Limb (tissue), 2 donors: ENCODE measurements around the gene B2M.
"Not testable (repeated sequence)": the region's sequence is repeated elsewhere in the genome, so short reads cannot be mapped to it uniquely, and the experiment has no call there.

Source experiments
- DNase-seq, 2 donors: peaks; one replicate each; pipeline ENCODE4 v3.0.0-alpha.2; 2016; ENCODE audit errors: extremely low spot score in 2 of 2

B2M gene

DNA sequence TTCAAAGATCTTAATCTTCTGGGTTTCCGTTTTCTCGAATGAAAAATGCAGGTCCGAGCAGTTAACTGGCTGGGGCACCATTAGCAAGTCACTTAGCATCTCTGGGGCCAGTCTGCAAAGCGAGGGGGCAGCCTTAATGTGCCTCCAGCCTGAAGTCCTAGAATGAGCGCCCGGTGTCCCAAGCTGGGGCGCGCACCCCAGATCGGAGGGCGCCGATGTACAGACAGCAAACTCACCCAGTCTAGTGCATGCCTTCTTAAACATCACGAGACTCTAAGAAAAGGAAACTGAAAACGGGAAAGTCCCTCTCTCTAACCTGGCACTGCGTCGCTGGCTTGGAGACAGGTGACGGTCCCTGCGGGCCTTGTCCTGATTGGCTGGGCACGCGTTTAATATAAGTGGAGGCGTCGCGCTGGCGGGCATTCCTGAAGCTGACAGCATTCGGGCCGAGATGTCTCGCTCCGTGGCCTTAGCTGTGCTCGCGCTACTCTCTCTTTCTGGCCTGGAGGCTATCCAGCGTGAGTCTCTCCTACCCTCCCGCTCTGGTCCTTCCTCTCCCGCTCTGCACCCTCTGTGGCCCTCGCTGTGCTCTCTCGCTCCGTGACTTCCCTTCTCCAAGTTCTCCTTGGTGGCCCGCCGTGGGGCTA is at the start of gene B2M, which contains the start of gene PATL2:
Gene B2M (plus strand): TSS at position 422 of the 647 bp plus-strand sequence. CDS start 30 bp downstream, at position 452.
Gene PATL2 (minus strand): TSS at position 228 of the 647 bp plus-strand sequence. CDS start 34,833 bp downstream, outside the sequence.
- peak; percentile 94 for DNase-seq

GRCh38 chr15:44661576-44661975 is 49.7 kb upstream of the B2M start:
- DNase-seq = no peak

GRCh38 chr15:44662478-44663409 is 48.6 kb upstream of the B2M start:
- DNase-seq = peak in 1 of 2 donors; percentile 20

- DNase-seq = peak; percentile 96
Observed at GRCh38 chr15:44663410-44664308, 47.7 kb upstream of the B2M start, which contains the start of gene SPG11. Gene SPG11, minus strand, starts transcription at chr15:44663662. Its CDS starts 15 bp downstream, at chr15:44663647.

- no peak for DNase-seq
Observed at GRCh38 chr15:44666210-44667038, 44.9 kb upstream of the B2M start.

DNA sequence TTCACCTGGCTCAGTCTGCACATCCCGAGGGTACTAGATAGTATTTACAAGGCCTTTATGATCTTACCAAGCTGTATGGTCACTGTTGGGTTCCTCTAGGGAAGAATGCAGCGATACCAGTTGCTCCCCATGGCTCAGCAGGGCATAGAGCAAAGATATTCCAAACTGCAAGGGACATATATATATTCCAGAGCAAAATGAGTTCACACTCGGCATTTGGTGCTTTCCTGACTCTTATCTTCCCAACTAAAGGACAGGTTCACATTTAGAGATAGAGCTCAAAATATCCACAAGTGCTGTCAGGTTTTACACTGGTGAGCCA is 44.3 kb upstream of the B2M start:
- DNase-seq = no peak

DNA sequence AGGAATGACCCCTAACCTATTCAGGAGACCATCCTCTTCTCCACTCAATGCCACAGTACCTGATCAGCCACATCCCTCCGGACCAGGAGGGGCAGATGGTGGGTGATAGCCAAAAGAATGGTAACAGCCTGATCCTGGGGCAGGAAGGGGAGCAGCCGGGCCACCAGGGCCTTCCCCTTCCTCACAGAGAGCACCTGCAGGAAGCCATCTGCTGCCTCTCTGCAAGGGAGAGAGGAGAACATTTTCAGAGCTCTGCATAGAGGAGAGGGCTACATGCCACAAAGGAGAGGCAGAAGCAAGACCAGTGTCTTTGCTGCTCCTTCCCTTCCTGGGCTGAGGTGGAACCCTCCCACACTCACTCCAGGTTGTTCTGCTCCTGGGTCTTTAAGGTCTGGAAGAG is 42.4 kb upstream of the B2M start:
- no peak for DNase-seq

- DNase-seq = no peak
Observed at GRCh38 chr15:44670087-44670950, 41.0 kb upstream of the B2M start.

- DNase-seq = no peak
Observed at GRCh38 chr15:44673639-44674038, 37.7 kb upstream of the B2M start.

GRCh38 chr15:44675911-44676310 is 35.4 kb upstream of the B2M start:
- DNase-seq = no peak

- DNase-seq = no peak
Observed at GRCh38 chr15:44676676-44677075, 34.6 kb upstream of the B2M start.

GRCh38 chr15:44682211-44682610 is 29.1 kb upstream of the B2M start:
- DNase-seq = no peak

DNA sequence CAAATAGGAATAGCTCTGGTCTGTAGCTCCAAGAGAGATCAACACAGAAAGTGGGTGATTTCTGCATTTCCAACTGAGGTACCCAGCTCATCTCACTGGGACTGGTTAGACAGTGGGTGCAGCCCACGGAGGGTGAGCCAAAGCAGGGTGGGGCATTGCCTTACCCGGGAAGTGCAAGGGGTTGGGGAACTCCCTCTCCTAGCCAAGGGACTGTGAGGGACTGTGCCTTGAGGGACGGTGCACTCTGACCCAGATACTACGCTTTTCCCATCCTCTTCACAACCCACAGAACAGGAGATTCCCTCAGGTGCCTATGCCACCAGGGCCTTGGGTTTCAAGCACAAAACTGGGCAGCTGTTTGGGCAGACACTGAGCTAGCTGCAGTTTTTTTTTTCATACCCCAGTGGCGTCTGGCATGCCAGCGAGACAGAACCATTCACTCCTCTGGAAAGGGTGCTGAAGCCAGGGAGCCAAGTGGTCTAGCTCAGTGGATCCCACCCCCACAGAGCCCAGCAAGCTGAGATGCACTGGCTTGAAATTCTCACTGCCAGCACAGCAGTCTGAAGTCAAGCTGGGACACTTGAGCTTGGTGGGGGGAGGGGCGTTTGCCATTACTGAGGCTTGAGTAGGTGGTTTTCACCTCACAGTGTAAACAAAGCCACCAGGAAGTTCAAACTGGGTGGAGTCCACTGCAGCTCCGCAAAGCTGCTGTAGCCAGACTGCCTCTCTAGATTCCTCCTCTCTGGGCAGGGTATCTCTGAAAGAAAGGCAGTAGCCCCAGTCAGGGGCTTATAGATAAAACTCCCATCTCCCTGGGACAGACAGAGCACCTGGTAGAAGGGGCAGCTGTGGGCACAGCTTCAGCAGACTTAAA is 28.3 kb upstream of the B2M start:
- DNase-seq = not testable (repeated sequence)

- DNase-seq = not testable (repeated sequence)
Observed at GRCh38 chr15:44689318-44689717, 22.0 kb upstream of the B2M start.

GRCh38 chr15:44690245-44690644 is 21.1 kb upstream of the B2M start:
- DNase-seq = not testable (repeated sequence)

GRCh38 chr15:44692659-44693058 is 18.7 kb upstream of the B2M start:
- DNase-seq = no peak

DNA sequence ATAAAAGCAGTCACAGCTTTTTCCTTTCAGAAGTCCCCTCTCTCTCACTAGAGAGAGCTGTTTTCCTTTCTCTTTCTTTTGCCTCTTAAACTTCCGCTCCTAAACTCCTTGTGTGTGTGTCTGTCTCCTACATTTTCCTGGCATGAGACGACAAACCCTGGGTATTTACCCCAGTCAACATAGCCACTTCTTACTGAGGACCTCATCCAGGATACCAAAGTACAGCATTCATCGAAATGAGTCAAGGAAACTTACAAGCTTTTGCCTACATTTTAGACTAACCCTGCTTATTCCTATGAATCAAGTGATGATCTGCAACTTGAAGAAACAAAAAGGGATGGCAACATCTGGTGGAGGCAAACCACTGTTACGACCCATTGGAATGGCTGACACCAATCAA is 16.9 kb upstream of the B2M start:
- no peak for DNase-seq

DNA sequence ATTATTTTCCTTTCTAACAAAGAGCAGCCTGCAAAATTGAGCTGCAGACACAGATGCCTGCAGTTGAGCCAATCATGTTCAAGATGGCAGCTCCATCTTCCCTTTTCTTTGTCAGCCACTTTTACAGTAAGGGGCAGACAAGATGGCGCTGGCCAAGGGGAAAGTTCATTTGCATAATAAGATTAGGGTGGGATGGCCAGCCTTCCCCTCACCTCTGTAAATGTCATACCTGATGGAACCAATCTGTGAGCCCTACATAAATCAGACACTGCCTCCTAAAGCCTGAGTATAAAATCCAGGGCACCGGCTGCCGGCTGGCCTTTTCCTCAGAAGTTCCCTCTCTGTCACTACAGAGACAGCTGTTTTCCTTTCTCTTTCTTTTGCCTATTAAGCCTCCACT is 16.0 kb upstream of the B2M start:
- no peak for DNase-seq

DNA sequence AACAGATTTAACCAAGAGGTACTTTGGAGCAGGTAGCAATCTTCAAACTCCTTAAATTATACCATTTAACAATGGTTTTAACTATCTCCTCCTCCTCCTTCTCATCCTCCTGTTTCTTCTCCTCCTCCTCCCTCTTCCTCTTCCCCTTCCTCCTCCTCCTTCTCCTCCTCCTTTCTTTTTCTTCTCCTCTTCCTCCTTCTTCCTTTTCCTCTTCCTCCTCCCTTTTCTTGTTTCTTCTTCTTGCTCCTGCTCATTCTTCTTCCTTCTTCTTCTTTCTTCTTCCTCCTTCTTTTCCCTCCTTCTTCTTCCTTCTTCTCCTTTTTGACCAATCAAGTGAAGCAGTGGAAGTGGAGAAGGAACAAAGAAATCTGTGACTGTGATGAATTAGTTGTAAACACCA is 14.3 kb upstream of the B2M start:
- no peak for DNase-seq
